ENCODE data around the gene POGLUT2. TPM values are rescaled to one million over a fixed set of nuclear protein-coding genes. Genes with fewer than 3 reads are reported as not detected.
A peak's percentile ranks its signal among the peaks of the same experiment; 100 is the strongest.

The POGLUT2 gene
- total and polyA plus RNA-seq, 10 of the 15 experiments (the other 5 are each of a cell fraction or from before 2014, with no cell fraction given) = 2.9 to 11.3 (median 7.6) TPM

GRCh38 chr13:102814025-102814607 lies 15.3 kb upstream of the POGLUT2 start:
- Histone ChIP-seq H3K27ac (ENCODE audit: control insufficient read depth, insufficient read depth) (peak overlapping the region; percentile 50), H4K20me1 (ENCODE audit: control insufficient read depth, insufficient read depth) (no peaks in the 10 kb centered on the region), H3K4me3 (no peak overlapping the region; the same call in 1 of the 2 replicates), H3K4me2 (ENCODE audit: control insufficient read depth, insufficient read depth) (peak overlapping the region; percentile 31), H2AFZ (ENCODE audit: control insufficient read depth, low read depth, low read length) (peak overlapping the region; percentile 71), H3K9me3 (replicated peaks; ENCODE audit: control insufficient read depth, insufficient read depth, low read length) (peaks cover 4% of the 10 kb centered on the region), H3K9ac (ENCODE audit: control insufficient read depth, insufficient read depth, low read length) (no peak overlapping the region), H3K4me1 (ENCODE audit: control insufficient read depth, insufficient read depth, low read length) (peaks cover 17% of the 10 kb centered on the region), H3K36me3 (ENCODE audit: control insufficient read depth in 2 of 2, insufficient read depth in 2 of 2, low read length in 1 of 2) (peaks cover 0 to 2% of the 10 kb centered on the region in 2 experiments), H3K27me3 (replicated peaks in 1 of 2; ENCODE audit: control insufficient read depth in 2 of 2, insufficient read depth in 2 of 2, low read length in 1 of 2) (no peaks in the 10 kb centered on the region), H3K79me2 (ENCODE audit: control insufficient read depth, insufficient read depth, low read length) (peaks cover 8% of the 10 kb centered on the region)
- intact Hi-C loops (cut with micrococcal nuclease; ENCODE audit: unreplicated experiment) (loop anchor here (5.0 kb wide), 1 partner anchor 42 kb away; the partner anchor contains the start of gene TEX30), in situ Hi-C loops (cut with MboI) (no loop called here)
- DNase-seq (ENCODE audit: low read depth, low spot score) = no peak
- no peak for FAIRE-seq
- 53% methylated on average over 7 of the region's 7 CpGs for WGBS (ENCODE audit: insufficient coverage, insufficient replicate concordance, low lambda C conversion rate, missing lambda C conversion rate)
- ChIA-PET SMC1A (ENCODE audit: uncharacterized antibody, unreplicated experiment) (interaction anchor here (0.6 to 2.3 kb wide), 9 partner anchors 10 to 293 kb away, joined by 3 to 8 read pairs (median 4); partner anchors contain the start of genes BIVM, ERCC5 and POGLUT2), POLR2A (interaction anchor here (1.1 to 2.3 kb wide), 3 partner anchors 11 to 32 kb away, joined by 3 to 8 read pairs (median 3); partner anchors contain the start of genes BIVM, ERCC5 and POGLUT2), CTCF (interaction anchor here (0.6 to 2.9 kb wide), 6 partner anchors 12 to 222 kb away, joined by 3 to 18 read pairs (median 6); partner anchors contain the start of gene ERCC5), RAD21 (ENCODE audit: unreplicated experiment) (interaction anchor here (1.4 to 2.6 kb wide), 3 partner anchors 14 to 32 kb away, joined by 4 to 6 read pairs (median 6); partner anchors contain the start of gene ERCC5)
- ATAC-seq = peak; percentile 76
- BruUV-seq (replicated peaks) = no TSS peak
- TF ChIP-seq ASH2L (IDR thresholded peaks at IDR 0.05; ENCODE audit: borderline replicate concordance, low read depth) (no peak), NR2F1 (conservative IDR thresholded peaks at IDR 0.05) (no peak), RCOR1 (conservative IDR thresholded peaks at IDR 0.05; ENCODE audit: low read depth, low read length) (no peak), CBFB (IDR thresholded peaks at IDR 0.05; ENCODE audit: low read depth) (no peak), HDGF (IDR thresholded peaks at IDR 0.05) (peak; percentile 86; the same call in 1 of the 2 replicates), ATF7 (IDR thresholded peaks at IDR 0.05; ENCODE audit: low read depth) (no peak), RUNX3 (IDR thresholded peaks at IDR 0.05; ENCODE audit: low read length) (peak; percentile 37; the same call in 1 of the 2 replicates), MYB (IDR thresholded peaks at IDR 0.05; ENCODE audit: borderline replicate concordance, low read depth, low read length) (no peak)
